ENCODE measurements around the gene SESTD1.
"Not testable (repeated sequence)": the region's sequence is repeated elsewhere in the genome, so short reads cannot be mapped to it uniquely, and the experiment has no call there.

SESTD1 gene

DNA sequence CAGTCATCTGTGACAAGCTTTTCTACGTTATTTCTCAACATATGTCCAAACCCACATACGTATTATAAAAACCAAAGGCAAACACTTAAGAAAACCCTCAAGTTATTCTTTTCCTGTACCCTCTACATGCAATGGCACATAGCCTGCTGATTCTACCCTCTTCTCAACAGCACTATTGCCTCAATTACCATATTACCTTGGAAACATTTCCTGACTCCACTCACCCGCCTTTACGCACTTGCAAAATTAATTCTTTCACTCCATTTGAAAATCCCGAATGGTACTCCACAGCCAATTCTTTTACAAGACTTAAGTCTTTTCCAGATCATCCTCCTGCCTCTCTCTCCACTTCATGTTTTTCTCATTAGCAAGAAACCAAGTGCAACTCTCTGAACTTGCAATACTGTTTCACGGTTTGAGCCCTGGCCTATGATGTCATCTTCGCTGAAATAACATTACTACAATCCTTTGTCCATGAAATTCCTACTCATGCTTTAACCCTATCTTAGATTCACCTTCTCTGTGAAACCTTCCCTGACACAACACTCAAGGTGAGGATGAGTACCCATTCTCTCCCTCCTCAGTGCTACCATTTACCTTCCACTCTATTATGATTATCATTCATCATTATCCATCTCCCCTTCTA, 29.0 kb downstream of the SESTD1 start:
- no peak for DNase-seq

DNA sequence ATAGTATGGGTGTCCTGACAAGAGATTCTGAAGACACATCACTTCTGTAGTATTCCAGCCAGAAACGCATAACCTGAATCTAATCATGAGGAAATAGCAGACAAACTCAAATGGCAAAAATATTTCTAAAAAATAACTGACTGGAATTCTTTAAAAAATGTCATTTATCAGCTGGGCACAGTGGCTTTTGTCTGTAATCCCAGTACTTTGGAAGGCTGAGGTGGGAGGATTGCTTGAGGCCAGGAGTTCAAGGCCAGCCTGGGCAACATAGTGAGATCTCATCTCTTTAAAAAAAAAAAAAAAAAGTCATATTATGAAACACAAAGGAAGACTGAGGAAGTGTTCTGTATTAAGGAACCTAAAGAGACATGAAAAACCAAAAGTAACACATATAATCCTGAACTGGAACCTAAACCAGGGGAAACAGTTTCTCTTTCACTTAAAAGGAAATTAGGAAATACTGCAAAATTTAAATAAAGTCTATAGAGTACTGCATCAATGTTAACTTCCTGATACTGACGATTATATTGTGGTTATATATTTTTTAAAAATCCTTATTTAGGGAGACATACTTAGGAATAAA, 29.9 kb downstream of the SESTD1 start:
- no peak for DNase-seq

DNA sequence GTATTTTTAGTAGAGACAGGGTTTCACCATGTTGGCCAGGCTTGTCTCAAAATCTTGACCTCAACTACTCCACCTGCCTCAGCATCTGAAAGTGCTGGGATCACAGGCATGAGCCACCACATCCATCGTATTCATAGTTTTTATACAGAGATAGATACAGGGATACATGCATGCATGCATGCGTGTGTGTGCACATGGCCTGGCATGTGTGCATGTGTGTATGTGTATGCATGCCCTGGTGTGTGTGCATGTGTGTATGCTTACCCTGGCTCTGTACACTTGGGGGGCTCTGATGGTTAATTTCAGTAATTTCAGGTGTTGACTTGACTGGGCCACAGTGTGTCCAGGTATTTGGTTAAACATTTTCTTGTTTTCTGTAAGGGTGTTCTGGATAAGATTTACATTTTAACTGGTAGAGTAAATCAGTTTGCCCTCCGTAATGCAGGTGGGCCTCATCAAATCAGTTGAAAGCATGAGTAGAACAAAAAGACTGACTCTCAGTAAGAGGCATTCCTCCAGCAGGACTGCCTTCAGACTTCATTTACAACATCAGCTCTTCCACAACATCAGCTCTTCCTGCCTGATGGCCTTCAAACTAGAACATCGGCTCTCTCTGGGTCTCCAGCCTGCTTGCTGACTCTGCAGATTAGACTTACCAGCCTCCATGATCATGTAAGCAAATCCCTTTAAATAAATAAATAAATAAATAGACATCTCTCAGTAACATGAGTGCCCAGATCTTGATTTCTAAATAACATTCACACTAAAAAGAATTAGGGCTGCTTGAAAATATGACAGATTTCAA, 30.8 kb downstream of the SESTD1 start:
- DNase-seq: no peak

DNA sequence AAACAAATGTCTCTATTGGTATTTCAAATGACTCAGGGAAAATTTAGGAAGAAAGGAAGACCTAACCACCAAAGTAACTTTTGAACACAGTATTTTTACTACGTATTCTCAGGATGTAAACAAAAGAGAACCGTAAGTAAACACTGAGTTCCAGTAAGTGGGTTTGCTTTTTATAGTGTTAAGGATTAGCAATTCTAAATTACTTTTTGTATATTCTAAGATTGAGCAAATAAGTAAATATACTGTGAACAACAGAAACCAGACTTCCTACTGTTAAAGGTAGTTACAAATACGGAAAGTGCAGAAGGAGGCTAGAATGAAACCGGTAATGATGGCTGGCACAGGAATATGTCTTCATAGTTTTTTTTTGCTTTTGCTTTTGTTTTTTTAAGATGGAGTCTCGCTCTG, 31.5 kb downstream of the SESTD1 start:
- DNase-seq: no peak

DNA sequence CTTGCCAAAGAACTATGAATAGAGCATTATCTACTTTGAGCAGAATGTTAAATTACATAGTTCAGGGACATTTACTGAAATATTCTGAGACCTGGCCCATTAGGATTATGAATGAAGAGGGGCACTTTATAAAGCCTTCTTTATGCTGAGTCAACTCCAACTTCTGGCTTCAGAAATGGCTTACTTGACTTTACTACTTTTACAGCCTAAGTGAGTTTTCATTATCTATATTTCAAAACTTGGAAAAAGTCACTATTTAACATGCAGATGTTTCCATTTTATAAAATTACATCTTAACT, 37.7 kb downstream of the SESTD1 start:
- no peak for DNase-seq

DNA sequence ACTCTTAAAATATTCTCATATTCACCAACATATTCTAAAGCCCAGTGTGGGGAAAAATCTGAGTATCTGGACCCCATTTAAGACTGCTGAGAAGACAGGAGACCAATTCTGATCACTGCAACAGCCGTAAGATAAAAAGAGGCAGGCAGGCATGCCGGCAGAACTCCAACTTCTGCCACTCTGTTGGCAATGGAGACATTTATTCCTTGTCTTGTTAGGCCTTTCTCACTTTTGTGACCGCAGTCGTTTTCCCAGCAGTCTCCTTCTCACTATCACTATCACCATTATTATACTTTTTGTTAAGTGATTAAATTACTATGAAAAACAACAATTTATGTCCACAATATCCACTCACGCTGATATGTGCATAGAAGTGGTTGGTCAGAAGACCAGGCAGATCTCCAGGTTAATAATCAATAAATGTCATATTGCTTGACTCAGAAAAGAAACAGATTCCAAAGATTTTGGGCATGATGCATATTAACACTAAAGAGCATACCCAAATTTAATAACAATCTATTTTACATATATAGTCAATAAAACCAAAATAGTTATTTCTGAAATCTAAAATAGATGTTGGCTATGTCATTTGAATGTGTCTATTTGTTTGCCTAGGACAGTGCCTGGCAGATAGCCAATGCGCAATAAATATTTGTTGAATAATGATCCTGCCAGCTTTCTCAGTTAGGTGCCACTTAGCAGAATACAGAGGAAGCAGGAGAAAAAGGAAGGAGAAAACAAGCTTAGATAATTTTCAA, 38.2 kb downstream of the SESTD1 start:
- DNase-seq: no peak

DNA sequence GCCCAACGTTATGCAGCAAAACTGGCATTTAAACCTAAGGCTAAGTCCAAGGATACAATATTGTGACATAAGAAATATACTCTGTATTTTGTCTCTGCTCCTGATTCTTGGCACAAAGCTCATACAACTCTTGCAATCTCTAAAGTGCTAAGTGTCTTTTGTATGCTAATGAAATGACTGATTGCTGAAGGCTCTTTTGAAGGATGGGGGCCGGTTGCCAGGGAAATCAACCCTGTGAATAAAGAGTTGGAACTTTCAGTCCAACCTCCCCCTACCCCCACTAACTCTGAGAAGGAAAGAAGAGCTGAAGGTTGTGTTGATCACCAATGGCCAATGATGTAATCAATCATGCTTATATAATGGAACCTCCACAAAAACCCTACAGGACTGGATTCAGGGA, 40.3 kb downstream of the SESTD1 start:
- no peak for DNase-seq

DNA sequence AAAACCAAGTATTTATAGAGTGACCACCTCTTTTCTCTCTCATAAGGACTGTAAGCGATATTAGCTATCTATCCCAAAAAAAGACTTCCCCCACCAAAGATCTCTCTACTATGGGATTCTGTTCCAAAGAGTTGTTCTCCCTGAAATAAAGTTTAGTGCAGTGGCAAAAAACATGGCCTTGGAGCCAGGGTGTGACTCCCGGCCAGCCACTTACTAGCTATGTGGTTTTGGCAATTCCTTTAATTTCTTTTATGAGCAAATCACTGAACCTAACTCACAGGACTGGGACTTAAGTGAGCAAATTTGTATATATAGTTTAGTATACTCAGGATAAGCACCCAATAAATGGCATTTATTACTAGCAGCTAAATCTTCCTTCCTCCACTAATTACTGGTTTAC, 42.6 kb downstream of the SESTD1 start:
- no peak for DNase-seq

DNA sequence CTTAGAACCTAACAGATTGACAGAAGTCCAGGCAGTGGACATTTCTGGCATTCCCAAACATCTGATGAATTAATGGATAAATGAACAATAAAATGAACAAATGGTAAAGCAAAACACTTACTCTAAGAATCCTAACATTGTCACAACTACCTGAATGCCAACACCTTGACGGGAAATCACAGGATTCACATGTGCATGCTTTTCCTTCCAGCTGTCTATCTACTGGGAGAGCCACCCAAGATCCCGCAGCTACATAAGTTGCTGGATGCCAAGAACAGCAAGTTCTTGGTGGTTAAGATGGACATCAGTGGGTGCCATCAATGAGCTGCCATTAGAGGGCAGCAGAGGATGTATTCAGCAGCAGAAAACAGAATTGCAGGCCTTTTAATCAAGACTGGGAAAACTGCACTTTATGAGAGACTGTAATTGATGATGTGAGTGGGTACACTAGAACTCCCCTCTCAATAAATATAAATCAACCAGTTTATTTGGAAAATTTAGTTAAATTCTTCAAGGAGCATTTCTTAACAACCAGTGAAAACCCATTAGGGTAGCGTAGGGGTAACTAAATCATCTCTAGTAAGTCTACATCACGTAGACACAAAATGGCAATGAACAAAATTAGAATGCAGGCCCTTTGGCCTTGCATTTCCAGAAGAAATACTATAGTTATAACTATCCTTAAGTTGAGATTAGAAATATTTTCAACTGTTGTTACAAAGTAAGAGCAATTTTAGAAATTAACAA, 45.6 kb downstream of the SESTD1 start:
- peak; percentile 56 for DNase-seq

DNA sequence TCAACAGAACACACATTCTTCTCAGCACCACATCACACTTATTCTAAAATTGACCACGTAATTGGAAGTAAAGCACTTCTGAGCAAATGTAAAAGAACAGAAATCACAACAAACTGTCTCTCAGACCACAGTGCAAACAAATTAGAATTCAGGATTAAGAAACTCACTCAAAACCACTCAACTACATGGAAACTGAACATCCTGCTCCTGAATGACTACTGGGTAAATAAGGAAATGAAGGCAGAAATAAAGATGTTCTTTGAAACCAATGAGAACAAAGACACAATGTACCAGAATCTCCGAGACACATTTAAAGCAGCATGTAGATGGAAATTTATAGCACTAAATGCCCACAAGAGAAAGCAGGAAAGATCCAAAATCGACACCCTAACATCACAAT, 50.0 kb downstream of the SESTD1 start:
- not testable (repeated sequence) for DNase-seq

DNA sequence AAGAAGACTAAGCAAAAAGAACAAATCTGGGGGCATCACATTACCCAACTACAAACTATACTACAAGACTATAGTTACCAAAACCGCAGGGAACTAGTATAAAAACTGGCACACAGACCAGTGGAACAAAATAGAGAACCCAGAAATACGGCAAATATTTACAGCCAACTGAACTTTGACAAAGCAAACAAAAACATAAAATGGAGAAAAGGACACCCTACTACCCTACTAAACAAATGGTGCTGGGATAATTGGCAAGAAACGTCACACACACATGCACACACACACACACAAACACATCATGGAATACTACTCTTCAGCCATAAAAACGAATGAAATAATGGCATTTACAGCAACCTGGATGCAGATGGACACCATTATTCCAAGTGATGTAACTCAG, 53.3 kb downstream of the SESTD1 start:
- DNase-seq: no peak

DNA sequence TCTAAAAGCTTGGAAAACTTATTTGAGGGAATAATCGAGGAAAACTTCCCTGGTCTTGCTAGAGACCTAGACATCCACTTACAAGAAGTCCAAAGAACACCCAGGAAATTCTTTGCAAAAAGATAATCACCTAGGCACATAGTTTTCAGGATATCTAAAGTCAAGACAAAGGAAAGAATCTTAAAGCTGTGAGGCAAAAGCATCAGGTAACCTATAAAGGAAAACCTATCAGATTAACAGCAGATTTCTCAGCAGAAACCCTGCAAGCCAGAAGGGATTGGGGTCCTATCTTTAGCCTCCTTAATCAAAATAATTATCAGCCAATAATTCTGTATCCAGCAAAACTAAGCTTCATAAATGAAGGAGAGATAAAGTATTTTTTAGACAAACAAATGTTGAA, 56.4 kb downstream of the SESTD1 start:
- not testable (repeated sequence) for DNase-seq

DNA sequence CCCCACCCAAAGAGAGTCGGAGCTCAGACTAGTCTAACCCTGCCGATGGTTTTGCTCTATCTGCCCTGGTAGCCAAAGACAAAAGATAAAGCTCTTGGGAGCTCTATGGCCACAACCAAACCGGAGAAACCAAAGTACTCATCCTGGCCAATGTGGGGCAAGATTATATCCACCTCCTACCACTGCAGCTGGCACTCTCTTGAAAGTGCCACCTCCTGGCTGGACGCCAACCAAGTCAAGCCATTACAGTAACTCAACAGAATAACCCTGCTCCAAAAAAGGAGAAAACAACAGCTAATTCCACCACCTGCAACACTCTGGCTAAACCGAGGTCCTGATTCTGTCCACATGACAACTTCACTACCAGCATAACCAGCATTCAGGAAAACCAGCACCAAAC, 57.6 kb downstream of the SESTD1 start:
- no peak for DNase-seq

DNA sequence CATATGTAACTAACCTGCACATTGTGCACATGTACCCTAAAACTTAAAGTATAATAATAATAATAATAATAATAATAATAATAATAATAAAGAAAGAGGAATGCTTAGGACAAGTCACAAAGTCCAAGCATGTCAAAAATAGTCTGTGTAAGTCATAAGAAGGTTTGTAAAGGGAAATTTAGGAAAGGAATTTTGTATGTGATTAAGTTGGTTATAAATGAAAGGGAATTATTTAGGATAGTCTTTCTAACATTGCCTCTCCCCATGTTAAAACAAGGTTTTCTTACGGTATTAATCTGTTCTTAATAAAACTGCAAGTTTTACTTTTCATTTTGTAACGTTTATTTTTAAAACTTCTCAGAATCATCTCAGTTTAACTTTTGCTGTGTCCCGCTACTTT, 62.8 kb downstream of the SESTD1 start:
- no peak for DNase-seq

DNA sequence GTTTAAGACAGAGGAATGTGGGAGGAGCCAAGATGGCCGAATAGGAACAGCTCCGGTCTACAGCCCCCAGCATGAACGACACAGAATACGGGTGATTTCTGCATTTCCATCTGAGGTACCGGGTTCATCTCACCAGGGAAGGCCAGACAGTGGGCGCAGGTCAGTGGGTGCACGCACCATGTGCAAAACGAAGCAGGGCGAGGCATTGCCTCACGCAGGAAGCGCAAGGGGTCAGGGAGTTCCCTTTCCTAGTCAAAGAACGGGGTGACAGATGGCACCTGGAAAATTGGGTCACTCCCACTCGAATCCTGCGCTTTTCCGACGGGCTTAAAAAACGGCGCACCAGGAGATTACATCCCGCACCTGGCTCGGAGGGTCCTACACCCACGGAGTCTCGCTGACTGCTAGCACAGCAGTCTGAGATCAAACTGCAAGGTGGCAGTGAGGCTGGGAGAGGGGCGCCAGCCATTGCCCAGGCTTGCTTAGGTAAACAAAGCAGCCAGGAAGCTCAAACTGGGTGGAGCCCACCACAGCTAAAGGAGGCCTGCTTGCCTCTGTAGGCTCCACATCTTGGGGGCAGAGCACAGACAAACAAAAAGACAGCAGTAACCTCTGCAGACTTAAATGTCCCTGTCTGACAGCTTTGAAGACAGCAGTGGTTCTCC, 68.6 kb downstream of the SESTD1 start:
- DNase-seq: not testable (repeated sequence)

DNA sequence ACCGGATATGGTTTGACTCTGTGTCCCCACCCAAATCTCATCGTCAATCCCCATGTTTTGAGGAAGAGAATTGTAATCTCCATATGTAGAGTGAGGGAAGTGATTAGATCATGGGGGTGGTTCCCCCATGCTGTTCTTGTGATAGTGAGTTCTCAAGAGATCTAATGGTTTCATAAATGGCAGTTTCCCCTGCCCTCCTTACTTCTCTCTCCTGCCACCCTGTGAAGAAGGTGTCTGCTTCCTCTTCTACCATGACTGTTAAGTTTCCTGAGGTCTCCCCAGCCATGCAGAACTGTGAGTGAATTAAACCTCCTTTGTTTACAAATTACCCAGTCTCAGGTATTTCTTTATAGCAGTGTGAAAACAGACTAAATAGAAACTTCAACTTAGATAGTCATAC, 69.5 kb downstream of the SESTD1 start:
- DNase-seq: no peak

DNA sequence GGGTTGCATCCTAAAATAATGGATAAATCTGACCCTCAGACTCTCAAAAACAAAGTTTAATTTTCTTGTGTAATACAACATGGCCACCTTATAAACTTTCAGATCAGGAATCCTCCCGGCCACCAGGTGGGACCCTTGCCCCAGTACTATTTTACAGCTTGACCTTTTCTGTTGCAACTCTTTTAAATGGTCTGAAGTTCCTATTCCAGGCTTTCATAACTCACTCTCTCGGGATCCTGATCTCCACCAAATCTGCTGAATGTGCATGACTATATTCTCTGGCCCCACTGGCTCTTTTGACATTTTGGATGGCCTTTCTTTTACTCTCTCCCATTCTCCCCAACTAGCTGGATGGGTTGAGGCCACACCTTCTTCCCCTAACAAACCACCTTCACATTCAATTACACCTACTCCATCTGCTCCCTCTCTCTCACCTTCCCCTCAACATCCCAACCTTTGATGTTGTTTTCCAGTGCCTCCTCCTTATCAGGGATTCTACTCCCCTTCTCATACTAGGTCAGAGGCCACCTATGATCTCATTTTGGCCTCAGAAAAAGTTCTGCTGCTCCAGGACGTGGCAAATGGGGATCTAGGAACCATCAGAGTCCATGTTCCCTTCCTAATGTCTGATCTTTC, 70.8 kb downstream of the SESTD1 start:
- DNase-seq: no peak

DNA sequence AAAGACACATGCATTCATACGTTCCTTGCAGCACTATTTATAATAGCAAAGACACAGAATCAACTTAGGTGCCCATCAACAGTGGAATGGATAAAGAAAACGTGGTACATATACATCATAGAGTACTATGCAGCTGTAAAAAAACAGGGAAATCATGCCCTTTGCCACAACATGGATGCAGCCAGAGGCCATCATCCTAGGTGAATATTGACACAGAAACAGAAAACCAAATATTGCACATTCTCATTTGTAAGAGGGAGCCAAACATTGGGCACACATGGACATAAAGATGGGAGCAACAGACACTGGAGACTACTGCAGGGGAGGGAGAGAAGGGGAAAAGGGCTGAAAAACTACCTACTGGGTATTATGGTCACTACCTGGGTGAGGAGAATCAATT, 73.5 kb downstream of the SESTD1 start:
- no peak for DNase-seq

DNA sequence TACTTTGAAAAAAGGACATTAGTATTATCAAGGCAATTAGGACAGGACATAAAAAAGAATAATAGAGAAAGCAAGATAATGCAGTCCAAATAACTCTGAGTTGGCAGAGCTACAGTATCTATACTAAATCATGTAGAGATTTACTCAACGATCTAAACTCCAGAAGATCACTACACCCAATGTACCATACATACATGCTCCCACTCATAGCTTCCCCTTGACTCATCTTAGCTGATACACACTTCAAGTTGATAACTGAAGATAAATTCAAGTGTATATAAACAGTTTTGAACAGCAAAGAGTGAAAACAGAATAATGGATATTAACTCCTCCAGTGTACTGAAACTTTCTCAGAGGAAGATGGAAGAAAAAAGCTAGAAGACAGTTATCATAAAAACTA, 78.5 kb downstream of the SESTD1 start:
- no peak for DNase-seq

DNA sequence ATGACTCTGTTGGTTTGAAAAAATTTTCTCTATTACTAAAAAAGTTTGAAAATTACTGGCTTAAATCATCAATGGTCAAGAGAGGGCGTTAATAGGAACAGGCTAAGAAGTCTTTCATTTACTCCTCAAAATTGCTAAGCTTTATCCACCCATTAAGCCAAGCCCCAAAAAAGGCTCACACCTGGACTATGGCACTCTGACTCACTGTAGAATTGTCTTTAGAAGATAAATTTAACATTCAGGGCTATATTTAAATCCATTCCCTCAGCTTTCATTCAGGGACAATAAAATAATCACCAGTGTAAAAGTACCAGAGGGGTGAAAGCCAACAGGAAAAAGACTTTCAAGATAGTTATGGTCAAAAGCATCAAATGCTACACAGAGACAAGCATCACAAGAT, 80.0 kb downstream of the SESTD1 start:
- DNase-seq: no peak

DNA sequence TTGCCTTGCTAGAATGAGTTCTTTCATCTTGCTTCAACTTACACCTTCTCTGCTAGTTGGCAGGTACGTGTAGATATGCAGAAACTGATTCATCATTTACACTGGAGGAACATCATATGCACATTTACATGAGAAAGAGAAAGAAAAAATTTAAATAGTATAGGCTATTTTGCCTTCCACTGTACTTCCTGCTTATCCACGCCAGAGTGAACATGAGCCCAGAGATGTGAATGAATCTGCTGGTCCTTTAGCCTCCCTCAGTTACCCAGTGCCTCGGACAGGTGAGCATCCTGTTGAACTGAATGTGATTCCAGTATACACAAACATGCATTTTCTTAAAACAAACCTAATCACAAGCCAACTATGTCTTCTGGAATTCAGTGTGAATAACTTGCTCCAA, 83.6 kb downstream of the SESTD1 start:
- no peak for DNase-seq

DNA sequence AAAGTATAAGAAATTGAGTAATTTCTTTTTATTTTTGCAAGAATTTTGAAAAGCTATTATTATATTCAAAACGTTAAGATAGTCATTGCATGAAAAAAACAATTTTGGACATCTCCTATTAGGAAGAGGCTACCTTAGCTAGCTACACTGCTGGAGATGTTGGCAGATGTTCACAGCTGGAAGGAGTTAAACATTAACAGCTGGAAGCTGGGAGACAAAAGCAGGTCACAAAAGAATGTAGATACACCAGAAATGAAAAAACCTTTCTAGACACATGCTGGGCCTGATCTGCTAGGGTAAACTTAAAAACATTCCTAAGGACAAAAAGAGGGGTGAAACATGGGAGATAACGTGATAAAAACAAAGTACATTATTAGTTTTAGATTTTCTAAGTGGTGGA, 84.4 kb downstream of the SESTD1 start:
- DNase-seq: no peak
